ENCODE measurements around the gene CDH4.

- TF ChIP-seq CTCF (IDR thresholded peaks at IDR 0.05): no peak
- no peak for TF ChIP-seq POLR2A (IDR thresholded peaks at IDR 0.05)
Observed at GRCh38 chr20:61600016-61600415, 348.0 kb downstream of the CDH4 start.
